Measurements from ENCODE around the gene VOPP1.

The VOPP1 gene

DNA sequence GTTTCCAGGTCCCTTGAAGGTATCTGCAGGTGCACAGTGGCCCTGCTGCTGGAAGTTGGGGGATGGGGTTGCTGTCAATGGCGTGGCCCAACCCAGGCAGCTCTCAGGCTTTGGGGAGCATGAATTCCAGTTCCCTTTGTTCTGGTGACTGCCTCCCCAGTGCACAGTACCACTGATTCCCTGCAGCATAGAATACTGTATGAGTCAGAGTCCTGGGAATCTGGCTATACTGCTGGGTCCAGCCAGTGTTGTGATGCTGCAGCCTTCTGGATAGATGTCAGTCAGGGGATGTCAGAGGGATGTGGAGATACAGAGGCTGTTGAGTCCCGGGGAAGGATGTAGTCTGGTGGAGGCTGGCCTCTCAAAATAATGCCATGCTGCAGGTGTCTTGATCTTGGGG, 107.9 kb downstream of the VOPP1 start:
- Mint-ChIP-seq H3K36me3 (ENCODE audit: low read depth) (peaks cover 55% of the 10 kb centered on the region), H3K4me1 (peaks cover 43% of the 10 kb centered on the region), H3K4me3 (no peak overlapping the region), H3K9me3 (peaks cover 27% of the 10 kb centered on the region), H3K27me3 (no peaks in the 10 kb centered on the region), H3K27ac (no peak overlapping the region)
- ATAC-seq: no peak
- DNase-seq: no peak

DNA sequence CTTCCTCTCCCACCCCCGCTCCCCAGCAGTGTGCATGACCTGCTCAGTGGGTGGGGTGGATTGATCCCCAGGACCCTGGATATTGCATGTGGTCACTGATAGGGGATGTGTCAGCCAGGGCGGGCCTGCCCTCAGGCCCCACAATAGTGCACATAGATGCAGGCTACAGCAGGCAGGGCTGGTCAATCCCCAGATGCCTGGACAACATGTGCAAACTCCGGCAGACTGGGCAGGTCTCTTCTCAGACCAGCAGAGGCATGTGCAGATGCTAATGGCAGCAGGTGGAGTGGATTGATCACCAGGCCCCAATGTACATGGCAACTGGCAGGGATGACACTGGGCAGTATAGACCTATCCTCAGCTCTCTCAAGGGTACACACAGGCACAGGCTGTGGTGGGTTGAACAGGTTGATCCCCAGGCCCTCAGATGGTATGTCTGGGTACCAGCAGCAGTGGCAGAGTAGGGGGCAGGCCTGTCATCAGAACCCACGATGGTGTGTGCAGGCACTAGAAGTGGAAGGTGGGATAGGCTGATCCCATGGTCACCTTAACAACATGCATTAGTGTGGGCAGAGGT, 108.5 kb downstream of the VOPP1 start:
- Mint-ChIP-seq H3K27me3 (no peaks in the 10 kb centered on the region), H3K36me3 (ENCODE audit: low read depth) (peaks cover 60% of the 10 kb centered on the region), H3K4me1 (peaks cover 36% of the 10 kb centered on the region), H3K9me3 (peaks cover 34% of the 10 kb centered on the region), H3K4me3 (no peak overlapping the region), H3K27ac (no peak overlapping the region)
- ATAC-seq (no peak), DNase-seq (no peak)

DNA sequence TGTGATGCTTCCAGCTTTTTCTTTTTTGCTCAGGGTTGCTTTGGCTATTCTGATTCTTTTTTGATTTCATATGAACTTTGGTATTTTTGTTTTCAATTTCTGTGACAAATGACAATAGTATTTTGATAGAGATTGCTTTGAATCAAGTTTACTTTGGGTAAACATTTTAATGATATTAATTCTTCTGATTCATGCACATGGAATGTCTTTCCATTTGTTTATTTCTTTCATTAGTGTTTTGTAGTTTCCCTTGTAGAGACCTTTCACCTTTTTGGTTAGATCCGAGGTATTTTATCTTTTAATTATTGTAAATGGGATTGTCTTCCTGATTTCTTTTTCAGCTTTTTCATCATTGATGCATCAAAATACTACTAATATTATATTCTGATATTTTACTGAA, 114.0 kb downstream of the VOPP1 start:
- Mint-ChIP-seq H3K4me3 (no peak overlapping the region), H3K27ac (no peak overlapping the region), H3K9me3 (peaks cover 49% of the 10 kb centered on the region), H3K27me3 (no peaks in the 10 kb centered on the region), H3K36me3 (ENCODE audit: low read depth) (peaks cover 44% of the 10 kb centered on the region), H3K4me1 (peaks cover 30% of the 10 kb centered on the region)
- ATAC-seq: no peak
- DNase-seq: no peak

DNA sequence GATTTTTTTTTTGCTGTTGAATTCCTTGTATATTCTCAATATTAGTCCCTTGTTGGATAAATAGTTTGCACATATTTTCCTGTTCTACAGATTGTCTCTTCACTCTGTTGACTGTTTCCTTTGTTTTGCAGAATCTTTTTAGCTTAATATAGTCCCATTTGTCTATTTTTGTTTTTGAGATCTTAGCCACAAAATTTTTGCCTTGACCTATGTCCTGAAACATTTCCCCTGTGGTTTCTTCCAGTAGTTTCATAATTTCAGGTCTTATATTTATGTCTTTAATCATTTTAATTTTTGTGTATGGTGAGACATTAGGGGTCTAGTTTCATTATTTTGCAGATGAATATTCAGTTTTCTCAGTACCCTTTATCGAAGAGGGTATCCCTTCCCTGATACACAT, 114.5 kb downstream of the VOPP1 start:
- DNase-seq: no peak
- no peaks in the 10 kb centered on the region for H3K27me3 Mint-ChIP-seq
- no peak overlapping the region for H3K27ac Mint-ChIP-seq
- peaks cover 32% of the 10 kb centered on the region for H3K4me1 Mint-ChIP-seq
- H3K36me3 Mint-ChIP-seq (ENCODE audit: low read depth): peaks cover 41% of the 10 kb centered on the region
- H3K4me3 Mint-ChIP-seq: no peak overlapping the region
- ATAC-seq: no peak
- H3K9me3 Mint-ChIP-seq: peaks cover 49% of the 10 kb centered on the region

DNA sequence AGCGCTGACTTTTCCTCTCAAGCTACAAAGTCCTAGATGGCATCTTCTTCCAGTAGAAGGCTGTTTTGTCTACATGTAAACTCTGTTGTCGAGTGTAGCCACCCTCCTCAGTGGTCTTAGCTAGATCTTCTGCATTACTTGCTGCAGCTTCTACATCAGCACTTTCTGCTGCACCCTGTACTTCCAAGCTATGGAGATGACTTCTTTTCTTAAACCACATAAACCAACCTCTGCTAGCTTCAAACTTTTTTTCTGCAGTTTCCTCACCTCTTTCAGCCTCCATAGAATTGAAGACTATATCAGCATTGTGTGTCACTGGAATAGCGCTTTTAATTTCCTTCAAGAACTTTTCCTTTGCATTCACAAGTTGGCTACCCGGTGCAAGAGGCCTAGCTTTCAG, 119.3 kb downstream of the VOPP1 start:
- H3K4me1 Mint-ChIP-seq: peaks cover 25% of the 10 kb centered on the region
- no peak overlapping the region for H3K4me3 Mint-ChIP-seq
- H3K27me3 Mint-ChIP-seq: peaks cover 4% of the 10 kb centered on the region
- H3K9me3 Mint-ChIP-seq: peaks cover 12% of the 10 kb centered on the region
- ATAC-seq (no peak), DNase-seq (no peak)
- H3K27ac Mint-ChIP-seq: no peak overlapping the region
- peaks cover 24% of the 10 kb centered on the region for H3K36me3 Mint-ChIP-seq (ENCODE audit: low read depth)

DNA sequence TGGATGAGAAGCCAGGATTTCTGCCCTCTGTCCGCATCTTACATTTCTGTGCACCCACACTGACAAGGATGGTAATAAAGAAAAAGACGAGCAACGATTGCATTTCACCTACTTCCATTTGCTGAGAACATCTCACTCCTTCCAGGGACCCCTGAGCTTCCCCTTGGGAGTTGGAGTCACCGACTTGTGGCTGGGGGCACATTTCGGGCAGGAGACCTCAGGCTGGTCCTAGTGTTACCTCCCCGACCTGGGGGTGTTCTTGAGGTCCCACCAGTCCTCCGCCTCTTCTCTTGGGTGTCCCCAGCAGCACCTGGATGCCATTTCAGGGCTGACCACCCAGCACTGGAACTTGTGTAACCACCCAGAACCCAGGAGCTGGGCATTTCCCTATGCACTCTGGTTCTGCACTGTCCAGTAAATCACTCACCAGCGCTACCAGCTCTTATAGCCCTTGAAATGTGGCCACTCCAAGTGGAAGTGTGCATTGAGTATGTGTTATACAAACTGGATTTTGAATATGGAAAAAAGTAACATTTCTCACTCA, 122.2 kb downstream of the VOPP1 start:
- ATAC-seq: no peak
- peaks cover 25% of the 10 kb centered on the region for H3K4me1 Mint-ChIP-seq
- peaks cover 14% of the 10 kb centered on the region for H3K36me3 Mint-ChIP-seq (ENCODE audit: low read depth)
- peaks cover 4% of the 10 kb centered on the region for H3K27me3 Mint-ChIP-seq
- H3K9me3 Mint-ChIP-seq: no peaks in the 10 kb centered on the region
- H3K27ac Mint-ChIP-seq: no peak overlapping the region
- DNase-seq: no peak
- no peak overlapping the region for H3K4me3 Mint-ChIP-seq

DNA sequence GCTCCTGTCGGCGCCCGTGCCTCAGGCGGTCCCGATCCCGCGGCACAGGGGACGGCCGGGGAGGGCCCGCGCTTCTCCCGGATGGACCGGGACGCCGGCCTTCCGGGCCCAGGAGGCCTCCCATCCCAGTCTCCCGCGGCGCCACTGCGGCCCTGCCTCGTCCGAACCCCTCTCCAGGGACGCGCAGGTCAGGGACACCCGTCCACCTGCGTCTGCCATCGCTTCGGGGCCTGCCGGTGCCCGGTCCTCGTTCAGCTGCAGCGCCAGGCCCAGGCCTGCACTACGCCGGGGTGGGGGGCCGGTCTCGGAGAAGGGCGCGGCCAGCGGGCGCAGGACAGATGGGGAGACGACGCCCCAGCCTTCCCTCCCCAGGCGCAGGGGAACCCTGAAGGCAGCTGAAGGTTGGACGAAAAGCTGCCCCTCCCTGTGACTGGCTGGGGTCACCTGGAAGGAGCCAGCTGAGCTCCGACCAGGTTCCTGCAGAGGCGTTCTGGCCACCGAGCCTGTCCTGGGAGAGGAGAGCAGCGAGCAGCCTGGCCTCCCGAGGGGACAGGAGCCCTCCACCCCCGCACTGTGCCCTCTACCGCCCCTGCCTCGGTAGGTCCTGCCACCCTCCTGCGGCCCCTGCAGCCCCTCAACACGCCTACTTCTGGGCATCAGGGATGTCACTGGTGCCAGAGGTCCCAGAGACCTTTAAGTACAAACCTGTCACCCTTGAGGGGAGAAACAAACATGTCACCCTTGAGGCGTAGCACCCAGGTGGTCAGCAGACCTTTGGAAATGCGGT, 122.9 kb downstream of the VOPP1 start:
- H3K27ac Mint-ChIP-seq: no peak overlapping the region
- DNase-seq: no peak
- peaks cover 11% of the 10 kb centered on the region for H3K36me3 Mint-ChIP-seq (ENCODE audit: low read depth)
- no peaks in the 10 kb centered on the region for H3K9me3 Mint-ChIP-seq
- ATAC-seq: no peak
- H3K27me3 Mint-ChIP-seq: peaks cover 4% of the 10 kb centered on the region
- no peak overlapping the region for H3K4me3 Mint-ChIP-seq
- H3K4me1 Mint-ChIP-seq: peaks cover 26% of the 10 kb centered on the region

DNA sequence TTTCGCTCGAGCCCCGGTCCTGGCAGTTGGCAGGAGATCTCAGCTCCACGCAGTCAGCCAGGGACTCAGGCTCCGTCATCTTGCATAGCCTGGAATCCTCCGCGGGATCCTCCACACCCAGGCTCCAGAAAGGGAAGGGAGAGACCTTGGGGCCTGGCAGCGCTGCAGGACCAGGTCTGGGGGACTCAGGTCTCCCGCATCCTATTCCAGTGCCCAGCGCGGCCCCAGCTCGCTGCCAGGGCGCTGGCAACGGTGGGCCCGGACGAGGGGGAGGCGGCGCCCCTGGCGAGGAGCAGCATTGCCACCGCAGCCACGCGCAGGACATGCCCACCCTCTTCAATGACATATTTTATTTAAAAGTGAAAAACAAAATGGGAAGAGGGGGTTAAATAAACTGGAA, 123.8 kb downstream of the VOPP1 start:
- Mint-ChIP-seq H3K36me3 (ENCODE audit: low read depth) (peaks cover 11% of the 10 kb centered on the region), H3K27ac (no peak overlapping the region)
- ATAC-seq: no peak

DNA sequence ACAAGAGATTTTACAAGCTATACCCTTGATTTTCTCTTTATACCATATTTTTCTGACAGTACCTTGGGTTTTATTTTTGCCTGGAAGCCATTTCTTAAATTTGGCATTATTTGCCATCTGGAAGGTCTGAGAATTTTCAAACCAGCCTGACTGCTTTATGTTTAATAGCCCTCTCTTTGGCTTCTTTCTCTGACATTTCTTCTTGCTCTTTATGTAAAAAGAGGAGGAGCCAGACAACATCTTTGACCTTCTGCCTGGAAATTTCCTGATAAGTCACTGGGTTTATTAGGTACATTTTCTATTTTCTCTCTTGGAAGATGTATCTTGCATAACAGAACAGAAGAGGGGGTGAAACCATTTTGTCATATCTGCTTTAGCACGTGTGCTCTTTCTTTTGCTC, 127.5 kb downstream of the VOPP1 start:
- DNase-seq (no peak), ATAC-seq (no peak)
- H3K27ac Mint-ChIP-seq: no peak overlapping the region
- no peak overlapping the region for H3K4me3 Mint-ChIP-seq
- no peaks in the 10 kb centered on the region for H3K9me3 Mint-ChIP-seq
- H3K27me3 Mint-ChIP-seq: peaks cover 4% of the 10 kb centered on the region
- H3K4me1 Mint-ChIP-seq: peaks cover 13% of the 10 kb centered on the region
- H3K36me3 Mint-ChIP-seq (ENCODE audit: low read depth): peaks cover 4% of the 10 kb centered on the region

More for the DNA sequence above, 123.8 kb downstream of the VOPP1 start:
- Mint-ChIP-seq H3K4me3 (no peak overlapping the region), H3K27me3 (peaks cover 4% of the 10 kb centered on the region), H3K4me1 (peaks cover 23% of the 10 kb centered on the region), H3K9me3 (no peaks in the 10 kb centered on the region)
- no peak for DNase-seq

DNA sequence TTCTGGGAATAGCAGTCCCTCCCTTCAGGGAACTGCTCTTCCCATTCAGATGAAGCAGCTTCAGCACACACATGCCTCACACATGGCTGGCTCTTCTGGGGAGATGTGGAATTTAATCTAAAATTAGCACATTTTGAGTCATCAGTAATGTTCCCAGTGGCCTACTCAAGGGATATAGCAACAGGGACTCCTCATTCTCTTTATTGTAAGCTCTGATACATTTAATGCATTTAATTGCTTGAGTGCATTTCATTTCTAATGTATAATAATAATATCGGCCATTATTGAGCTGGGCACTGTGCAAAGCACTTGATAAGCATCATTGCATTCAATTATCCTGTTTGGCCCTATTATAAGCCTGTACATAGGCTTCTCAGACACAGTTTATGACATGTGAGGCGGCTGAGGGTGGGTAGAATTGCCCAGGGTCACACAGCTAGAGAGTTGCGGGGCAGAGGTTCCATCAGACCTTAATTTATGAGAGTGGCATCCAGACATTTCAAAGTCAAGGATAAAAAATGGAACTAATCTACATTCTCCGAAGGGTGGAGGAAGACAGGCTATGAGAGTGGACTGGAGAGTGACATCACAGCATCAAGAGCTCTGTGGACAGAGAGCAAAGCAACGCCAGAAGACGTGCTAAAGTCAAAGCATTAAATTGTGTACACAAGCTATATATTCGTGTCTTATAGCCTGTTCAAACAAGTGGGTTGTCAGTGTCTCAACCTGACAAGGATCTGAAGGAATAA, 130.4 kb downstream of the VOPP1 start:
- ATAC-seq (no peak), DNase-seq (no peak)
- no peaks in the 10 kb centered on the region for H3K27me3 Mint-ChIP-seq
- H3K27ac Mint-ChIP-seq: no peak overlapping the region
- no peak overlapping the region for H3K4me3 Mint-ChIP-seq
- peaks cover 3% of the 10 kb centered on the region for H3K36me3 Mint-ChIP-seq (ENCODE audit: low read depth)
- peaks cover 31% of the 10 kb centered on the region for H3K4me1 Mint-ChIP-seq
- H3K9me3 Mint-ChIP-seq: no peaks in the 10 kb centered on the region

DNA sequence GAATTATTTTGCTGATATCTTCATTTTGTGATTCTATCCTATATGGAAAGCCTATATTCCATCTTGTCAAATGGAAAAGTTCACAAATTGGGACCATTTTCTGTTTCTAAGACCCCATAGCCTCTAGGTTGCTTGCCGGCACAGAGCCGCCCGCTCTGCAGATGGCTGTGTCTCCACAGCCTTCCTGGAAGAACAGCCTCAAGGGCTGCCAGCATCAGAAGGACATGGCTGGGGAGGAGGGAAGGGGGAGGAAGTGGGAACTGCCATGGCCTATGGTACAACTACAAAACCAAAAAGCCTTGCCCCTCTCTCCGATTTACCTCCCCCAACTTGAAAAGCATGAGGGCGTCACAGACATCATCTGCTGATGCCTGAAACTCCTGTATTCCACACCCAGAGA, 131.3 kb downstream of the VOPP1 start:
- ATAC-seq (no peak), DNase-seq (no peak)
- no peak overlapping the region for H3K27ac Mint-ChIP-seq
- H3K4me3 Mint-ChIP-seq: no peak overlapping the region
- no peaks in the 10 kb centered on the region for H3K36me3 Mint-ChIP-seq (ENCODE audit: low read depth)
- no peaks in the 10 kb centered on the region for H3K27me3 Mint-ChIP-seq
- H3K9me3 Mint-ChIP-seq: no peaks in the 10 kb centered on the region
- peaks cover 31% of the 10 kb centered on the region for H3K4me1 Mint-ChIP-seq

DNA sequence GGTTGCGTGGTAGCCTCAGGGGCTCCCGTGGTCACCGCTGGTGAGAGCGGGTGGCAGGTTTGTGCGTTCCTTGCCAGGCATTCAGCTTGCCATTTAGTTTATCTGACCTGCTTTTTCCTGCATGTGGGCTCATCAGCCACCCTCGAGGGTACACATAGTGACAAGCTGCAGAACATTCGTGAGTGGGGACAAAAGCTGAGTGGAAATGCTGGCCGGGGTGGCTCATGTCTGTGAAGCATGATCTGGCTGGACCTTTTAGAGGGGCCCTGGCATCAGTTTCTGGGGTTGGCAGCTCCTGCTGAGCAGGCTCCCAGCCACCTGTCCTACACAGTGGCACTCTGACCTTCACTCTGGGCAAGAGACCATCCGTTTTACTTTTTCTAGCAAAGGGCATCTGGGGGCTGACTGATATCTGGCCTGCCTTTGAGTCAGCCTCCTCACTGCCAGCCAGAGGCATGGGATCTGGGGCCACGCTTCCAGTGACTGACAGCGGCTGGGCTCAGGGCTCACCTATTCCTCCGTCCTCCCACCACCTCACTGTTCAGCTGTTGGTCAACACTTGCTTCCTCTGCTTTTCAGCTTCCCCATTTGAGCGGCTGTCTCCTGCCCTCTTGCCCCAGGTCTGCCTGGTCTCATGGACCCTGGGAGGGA, 132.1 kb downstream of the VOPP1 start:
- H3K4me3 Mint-ChIP-seq: no peak overlapping the region
- H3K9me3 Mint-ChIP-seq: no peaks in the 10 kb centered on the region
- no peak overlapping the region for H3K27ac Mint-ChIP-seq
- peaks cover 31% of the 10 kb centered on the region for H3K4me1 Mint-ChIP-seq
- ATAC-seq: no peak
- H3K36me3 Mint-ChIP-seq (ENCODE audit: low read depth): no peaks in the 10 kb centered on the region
- no peaks in the 10 kb centered on the region for H3K27me3 Mint-ChIP-seq
- no peak for DNase-seq

DNA sequence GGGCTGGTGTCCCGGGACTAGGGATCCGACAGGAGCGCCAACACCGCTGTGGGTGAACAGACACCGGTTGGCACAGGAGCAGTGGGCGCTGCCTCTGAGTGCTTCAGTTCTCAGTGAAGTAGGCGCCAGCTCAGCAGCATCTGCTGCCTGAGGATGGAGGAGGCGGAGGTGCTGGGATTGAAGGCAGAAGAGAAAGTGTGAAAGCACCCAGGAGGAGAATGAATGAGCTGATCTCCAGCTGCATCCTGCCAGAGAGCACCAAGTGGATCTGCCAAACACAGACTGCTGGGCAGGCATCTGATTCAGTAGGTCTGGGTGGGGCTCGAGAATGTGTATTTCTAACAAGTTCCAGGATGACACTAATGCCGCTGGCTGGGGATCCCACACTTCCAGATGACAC, 132.7 kb downstream of the VOPP1 start:
- Mint-ChIP-seq H3K4me3 (no peak overlapping the region), H3K27me3 (no peaks in the 10 kb centered on the region), H3K4me1 (peaks cover 25% of the 10 kb centered on the region), H3K9me3 (no peaks in the 10 kb centered on the region), H3K36me3 (ENCODE audit: low read depth) (no peaks in the 10 kb centered on the region), H3K27ac (no peak overlapping the region)
- DNase-seq: no peak
- ATAC-seq: no peak

DNA sequence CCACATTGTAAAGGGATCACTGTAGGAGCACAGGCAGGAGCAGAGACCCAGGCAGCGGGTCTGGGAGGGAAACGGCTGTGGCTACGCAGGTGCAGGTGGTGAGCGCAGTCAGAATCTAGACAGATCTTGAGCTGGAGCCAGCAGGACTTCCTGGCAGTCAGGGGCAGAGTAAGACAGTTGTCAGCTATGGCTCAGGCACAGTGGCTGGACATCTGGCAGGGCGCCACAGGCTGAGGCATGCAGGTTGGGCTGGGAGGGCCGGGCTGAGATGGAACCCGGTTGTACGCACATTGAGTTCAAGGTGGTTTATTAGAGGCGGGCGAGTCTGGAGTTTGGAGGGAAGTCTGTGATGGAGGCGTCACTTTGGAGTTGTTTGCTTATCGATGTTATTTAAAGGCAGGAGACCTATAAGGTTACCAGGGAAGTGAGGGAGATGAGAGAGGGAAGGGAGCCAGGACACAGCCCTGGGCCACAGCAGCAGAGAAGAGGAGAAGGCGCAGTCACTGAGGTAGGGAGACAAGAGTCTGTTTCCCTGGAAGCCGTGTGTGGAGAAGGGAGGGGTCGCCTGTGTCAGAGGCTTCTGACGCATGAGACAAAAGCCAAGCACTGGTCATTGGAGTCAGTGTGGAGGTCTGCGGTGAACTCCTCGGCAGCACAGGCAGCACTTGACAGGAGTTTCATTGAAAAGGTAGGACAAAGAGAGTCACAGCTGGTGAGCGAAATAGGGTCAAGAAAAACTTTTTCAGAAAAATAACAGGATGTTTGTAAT, 133.4 kb downstream of the VOPP1 start:
- Mint-ChIP-seq H3K27me3 (no peaks in the 10 kb centered on the region), H3K27ac (no peak overlapping the region), H3K9me3 (no peaks in the 10 kb centered on the region), H3K4me1 (peaks cover 24% of the 10 kb centered on the region), H3K36me3 (ENCODE audit: low read depth) (no peaks in the 10 kb centered on the region), H3K4me3 (no peak overlapping the region)
- DNase-seq: no peak
- ATAC-seq: no peak
